OCI-LY7 (cell line): ENCODE results near the gene DSCAM.

Source experiments
- EZH2phosphoT487 ChIP-seq: fragments of 200-600 bp; sonication (generic); IDR thresholded peaks from 2 replicates; pipeline ENCODE4 v1.6.1; 2018; ENCODE audit warnings: low read depth, borderline replicate concordance, mild to moderate bottlenecking, mixed run types, antibody characterized with exemption, low read length, moderate library complexity, mixed read lengths
- TF ChIP-seq, protein P1 (sequence below): fragments of 200-600 bp; sonication (generic); conservative IDR thresholded peaks from 2 replicates; pipeline ENCODE4 v1.5.1; 2014; ENCODE audit warnings: mild to moderate bottlenecking, antibody characterized with exemption, low read length, moderate library complexity, mixed read lengths

DNA sequence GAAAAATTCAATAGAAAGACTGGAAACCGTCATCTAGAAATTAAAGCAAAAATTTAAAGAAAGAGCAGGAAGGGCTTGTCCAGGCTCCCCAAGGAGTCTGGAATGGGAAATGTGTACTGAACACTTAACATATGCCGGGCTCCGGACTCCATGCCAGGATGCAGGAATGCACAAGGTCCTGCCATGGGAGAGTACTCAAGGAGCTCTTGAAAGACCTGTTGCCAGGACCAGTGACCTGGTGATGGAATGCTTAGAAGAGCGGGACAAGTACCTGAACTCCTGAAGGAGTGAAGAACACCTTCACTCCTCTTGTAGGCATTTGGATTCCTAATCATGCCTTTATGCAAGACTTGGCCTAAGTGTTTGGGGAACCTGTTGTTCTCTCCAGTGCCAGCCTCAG, 16.9 kb upstream of the DSCAM start:
- TF ChIP-seq, protein P1, sequence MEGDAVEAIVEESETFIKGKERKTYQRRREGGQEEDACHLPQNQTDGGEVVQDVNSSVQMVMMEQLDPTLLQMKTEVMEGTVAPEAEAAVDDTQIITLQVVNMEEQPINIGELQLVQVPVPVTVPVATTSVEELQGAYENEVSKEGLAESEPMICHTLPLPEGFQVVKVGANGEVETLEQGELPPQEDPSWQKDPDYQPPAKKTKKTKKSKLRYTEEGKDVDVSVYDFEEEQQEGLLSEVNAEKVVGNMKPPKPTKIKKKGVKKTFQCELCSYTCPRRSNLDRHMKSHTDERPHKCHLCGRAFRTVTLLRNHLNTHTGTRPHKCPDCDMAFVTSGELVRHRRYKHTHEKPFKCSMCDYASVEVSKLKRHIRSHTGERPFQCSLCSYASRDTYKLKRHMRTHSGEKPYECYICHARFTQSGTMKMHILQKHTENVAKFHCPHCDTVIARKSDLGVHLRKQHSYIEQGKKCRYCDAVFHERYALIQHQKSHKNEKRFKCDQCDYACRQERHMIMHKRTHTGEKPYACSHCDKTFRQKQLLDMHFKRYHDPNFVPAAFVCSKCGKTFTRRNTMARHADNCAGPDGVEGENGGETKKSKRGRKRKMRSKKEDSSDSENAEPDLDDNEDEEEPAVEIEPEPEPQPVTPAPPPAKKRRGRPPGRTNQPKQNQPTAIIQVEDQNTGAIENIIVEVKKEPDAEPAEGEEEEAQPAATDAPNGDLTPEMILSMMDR: no peak
- no peak for TF ChIP-seq EZH2phosphoT487
